OCI-LY1 (cell line): ENCODE measurements around the gene ST3GAL5.

Source experiments
- H2AFZ ChIP-seq: fragments of 200-600 bp; sonication (generic), shearing (Covaris generic); 2 replicates; pipeline ENCODE4 v1.6.0; 2014; ENCODE audit warnings: antibody characterized with exemption, mild to moderate bottlenecking, low read length
- H3F3A ChIP-seq: fragments of 200-600 bp; sonication (generic), shearing (Covaris generic); 2 replicates; pipeline ENCODE4 v1.6.0; 2014; ENCODE audit warnings: mild to moderate bottlenecking, antibody characterized with exemption, low read length, moderate library complexity; ENCODE audit not compliant: insufficient read depth
- H3K27ac ChIP-seq: fragments of 200-600 bp; sonication (generic); 2 replicates; pipeline ENCODE4 v1.5.1; 2014; ENCODE audit warnings: low read length, mixed run types, mild to moderate bottlenecking, low read depth; ENCODE audit not compliant: poor library complexity, severe bottlenecking
- H3K27me3 ChIP-seq: fragments of 200-600 bp; sonication (generic); 2 replicates; pipeline ENCODE4 v1.6.0; 2014; ENCODE audit warnings: antibody characterized with exemption, mild to moderate bottlenecking, low read length, moderate library complexity; ENCODE audit not compliant: insufficient read depth
- H3K36me3 ChIP-seq: fragments of 200-600 bp; sonication (generic); 2 replicates; pipeline ENCODE4 v1.6.1; 2014; ENCODE audit warnings: mild to moderate bottlenecking, antibody characterized with exemption, low read length, moderate library complexity, mixed read lengths; ENCODE audit not compliant: insufficient read depth
- H3K4me1 ChIP-seq: fragments of 200-600 bp; sonication (generic); 2 replicates; pipeline ENCODE4 v1.5.1; 2014; ENCODE audit warnings: mild to moderate bottlenecking, low read length, moderate library complexity; ENCODE audit not compliant: insufficient read depth, severe bottlenecking
- H3K4me2 ChIP-seq: fragments of 200-600 bp; sonication (generic), shearing (Covaris generic); 2 replicates; pipeline ENCODE4 v1.6.1; 2014; ENCODE audit warnings: low read length
- H3K4me3 ChIP-seq: fragments of 200-600 bp; sonication (generic); 2 replicates; pipeline ENCODE4 v1.5.1; 2014; ENCODE audit warnings: low read length, low read depth, mild to moderate bottlenecking, mixed read lengths; ENCODE audit not compliant: poor library complexity, severe bottlenecking
- H3K79me2 ChIP-seq: fragments of 200-600 bp; shearing (Covaris generic); 2 replicates; pipeline ENCODE4 v1.6.1; 2016; ENCODE audit warnings: mixed run types, low read length, mixed read lengths; ENCODE audit not compliant: insufficient read depth
- H3K9ac ChIP-seq: fragments of 200-600 bp; sonication (generic), shearing (Covaris generic); 2 replicates; pipeline ENCODE4 v1.6.1; 2014; ENCODE audit warnings: mild to moderate bottlenecking, low read length, mixed read lengths
- H3K9me2 ChIP-seq: fragments of 200-600 bp; sonication (generic), shearing (Covaris generic); 2 replicates; pipeline ENCODE4 v1.6.1; 2014; ENCODE audit warnings: low read depth, mild to moderate bottlenecking, low read length, mixed read lengths
- H3K9me3 ChIP-seq: fragments of 200-600 bp; shearing (Covaris generic); 2 replicates; pipeline ENCODE4 v1.6.1; 2014; ENCODE audit warnings: low read length, mixed read lengths
- H4K20me1 ChIP-seq: fragments of 200-600 bp; sonication (generic), shearing (Covaris generic); 2 replicates; pipeline ENCODE4 v1.6.0; 2016; ENCODE audit warnings: mild to moderate bottlenecking, low read length; ENCODE audit not compliant: insufficient read depth
- CTCF ChIP-seq: fragments of 200-600 bp; sonication (generic), shearing (Covaris generic); IDR thresholded peaks from 2 replicates; pipeline ENCODE4 v1.5.1; 2017; ENCODE audit warnings: mild to moderate bottlenecking, antibody characterized with exemption, low read length, moderate library complexity, mixed read lengths
- EZH2 ChIP-seq: fragments of 200-600 bp; sonication (generic), shearing (Covaris generic); IDR thresholded peaks from 2 replicates; pipeline ENCODE4 v1.8.0; 2017; ENCODE audit warnings: borderline replicate concordance, mixed run types, mild to moderate bottlenecking, antibody characterized with exemption, low read length, moderate library complexity, mixed read lengths

The ST3GAL5 gene

GRCh38 chr2:85908506-85908905 lies 19.7 kb upstream of the ST3GAL5 start:
- no peaks in the 10 kb centered on the region for H3F3A ChIP-seq
- peaks cover 3% of the 10 kb centered on the region; the same call in 1 of the 2 replicates for H3K27me3 ChIP-seq
- no peak overlapping the region for H2AFZ ChIP-seq
- no peaks in the 10 kb centered on the region for H3K9me3 ChIP-seq
- H3K9me2 ChIP-seq: no peaks in the 10 kb centered on the region
- H3K9ac ChIP-seq: no peak overlapping the region
- no peaks in the 10 kb centered on the region for H4K20me1 ChIP-seq
- no peaks in the 10 kb centered on the region for H3K79me2 ChIP-seq
- no peak for TF ChIP-seq EZH2
- TF ChIP-seq CTCF: no peak
- no peak overlapping the region for H3K4me3 ChIP-seq
- H3K4me1 ChIP-seq: no peaks in the 10 kb centered on the region
- H3K4me2 ChIP-seq: no peak overlapping the region
- H3K36me3 ChIP-seq: no peaks in the 10 kb centered on the region
- no peak overlapping the region for H3K27ac ChIP-seq

- Histone ChIP-seq H3K9me3 (no peaks in the 10 kb centered on the region), H3K4me1 (no peaks in the 10 kb centered on the region)
- TF ChIP-seq EZH2 (no peak), CTCF (no peak)
Observed at GRCh38 chr2:85907671-85908157, 18.9 kb upstream of the ST3GAL5 start.

GRCh38 chr2:85906748-85907147 lies 18.0 kb upstream of the ST3GAL5 start:
- peaks cover 3% of the 10 kb centered on the region; the same call in 1 of the 2 replicates for H3K27me3 ChIP-seq
- no peaks in the 10 kb centered on the region for H3K79me2 ChIP-seq
- no peak overlapping the region for H3K4me3 ChIP-seq
- H4K20me1 ChIP-seq: no peaks in the 10 kb centered on the region
- no peaks in the 10 kb centered on the region for H3K9me2 ChIP-seq
- H3K9ac ChIP-seq: no peak overlapping the region
- H2AFZ ChIP-seq: no peak overlapping the region
- H3K4me1 ChIP-seq: no peaks in the 10 kb centered on the region
- H3K36me3 ChIP-seq: no peaks in the 10 kb centered on the region
- H3F3A ChIP-seq: no peaks in the 10 kb centered on the region
- no peaks in the 10 kb centered on the region for H3K9me3 ChIP-seq
- TF ChIP-seq EZH2: no peak
- no peak for TF ChIP-seq CTCF
- no peak overlapping the region for H3K27ac ChIP-seq
- no peak overlapping the region for H3K4me2 ChIP-seq

More at GRCh38 chr2:85907671-85908157, 18.9 kb upstream of the ST3GAL5 start:
- no peak overlapping the region for H3K9ac ChIP-seq
- no peaks in the 10 kb centered on the region for H3K79me2 ChIP-seq
- no peaks in the 10 kb centered on the region for H3K9me2 ChIP-seq
- H2AFZ ChIP-seq: no peak overlapping the region
- no peaks in the 10 kb centered on the region for H3F3A ChIP-seq
- H3K4me2 ChIP-seq: no peak overlapping the region
- no peak overlapping the region for H3K4me3 ChIP-seq
- H3K36me3 ChIP-seq: no peaks in the 10 kb centered on the region
- H4K20me1 ChIP-seq: no peaks in the 10 kb centered on the region
- no peak overlapping the region for H3K27ac ChIP-seq
- H3K27me3 ChIP-seq: 0 out of 2 replicates have a peak, but pooled peaks cover 3% of the 10 kb centered on the region
